GM23338 (cell line): ENCODE measurements around the gene CAD. TPM values are rescaled to one million over a fixed set of nuclear protein-coding genes. Genes with fewer than 3 reads are reported as not detected.

ENCODE experiments used
- ATAC-seq: fragments of 200-7000 bp; cut with Tn5 transposase; 3 replicates; pipeline ENCODE4 v1.9.1; 2020
- DNase-seq: peaks from one replicate; pipeline ENCODE4 v3.0.0-alpha.2; 2015; ENCODE audit warnings: low spot score
- H2AFZ ChIP-seq: fragments of 200-600 bp; sonication (generic); 2 replicates; pipeline ENCODE4 v1.8.0; 2016; ENCODE audit warnings: antibody characterized with exemption, mild to moderate bottlenecking, moderate library complexity
- H3F3A ChIP-seq: fragments of 200-600 bp; sonication (generic); replicated peaks from 2 replicates; pipeline ENCODE4 v1.8.0; 2017; ENCODE audit warnings: antibody characterized with exemption, mixed run types, low read depth
- H3K27ac ChIP-seq: fragments of 200-600 bp; sonication (generic); 2 replicates; pipeline ENCODE4 v1.6.1; 2016; ENCODE audit warnings: low read depth
- H3K27me3 ChIP-seq: fragments of 200-600 bp; sonication (generic); 2 replicates; pipeline ENCODE4 v1.8.0; 2016; ENCODE audit warnings: mild to moderate bottlenecking, mixed run types, moderate library complexity; ENCODE audit not compliant: insufficient read depth
- H3K36me3 ChIP-seq: fragments of 200-600 bp; sonication (generic); 2 replicates; pipeline ENCODE4 v1.8.0; 2016; ENCODE audit warnings: mild to moderate bottlenecking; ENCODE audit not compliant: insufficient read depth
- H3K4me1 ChIP-seq: fragments of 200-600 bp; sonication (generic); 2 replicates; pipeline ENCODE4 v1.8.0; 2016; ENCODE audit warnings: mild to moderate bottlenecking, moderate library complexity; ENCODE audit not compliant: insufficient read depth
- H3K4me2 ChIP-seq: fragments of 200-600 bp; sonication (generic); 2 replicates; pipeline ENCODE4 v1.7.1; 2017; ENCODE audit warnings: mixed run types
- H3K4me3 ChIP-seq: fragments of 200-600 bp; sonication (generic); 2 replicates; pipeline ENCODE4 v1.6.1; 2016; ENCODE audit warnings: mixed run types
- H3K79me2 ChIP-seq: fragments of 200-600 bp; sonication (generic); replicated peaks from 2 replicates; pipeline ENCODE4 v1.8.0; 2017; ENCODE audit warnings: mild to moderate bottlenecking; ENCODE audit not compliant: insufficient read depth
- H3K9me2 ChIP-seq: fragments of 200-600 bp; sonication (generic); 2 replicates; pipeline ENCODE4 v1.8.0; 2017; ENCODE audit not compliant: insufficient read depth
- H4K20me1 ChIP-seq: fragments of 200-600 bp; sonication (generic); replicated peaks from 2 replicates; pipeline ENCODE4 v1.8.0; 2017; ENCODE audit warnings: mild to moderate bottlenecking; ENCODE audit not compliant: insufficient read depth
- H3K27ac Mint-ChIP-seq: 2 replicates; pipeline ENCODE4 v1.8.0; 2020; ENCODE audit warnings: inconsistent platforms, mild to moderate bottlenecking, moderate library complexity, mixed read lengths
- H3K27me3 Mint-ChIP-seq: 3 replicates; pipeline ENCODE4 v1.8.0; 2022; ENCODE audit warnings: low read depth, mild to moderate bottlenecking, moderate library complexity, mixed read lengths, inconsistent platforms; ENCODE audit not compliant: insufficient read depth, poor library complexity
- H3K36me3 Mint-ChIP-seq: 3 replicates; pipeline ENCODE4 v1.8.0; 2021; ENCODE audit warnings: low read depth, mild to moderate bottlenecking, inconsistent platforms, moderate library complexity, mixed read lengths
- H3K4me1 Mint-ChIP-seq: 3 replicates; pipeline ENCODE4 v1.8.0; 2020; ENCODE audit warnings: mild to moderate bottlenecking, inconsistent platforms, mixed read lengths
- H3K4me3 Mint-ChIP-seq: 3 replicates; pipeline ENCODE4 v1.8.0; 2021; ENCODE audit warnings: moderate library complexity, mild to moderate bottlenecking, inconsistent platforms, mixed read lengths
- H3K9me3 Mint-ChIP-seq: 3 replicates; pipeline ENCODE4 v1.8.0; 2020; ENCODE audit warnings: moderate library complexity, mild to moderate bottlenecking, inconsistent platforms, mixed read lengths
- CREB1 ChIP-seq: fragments of 250-450 bp; sonication (Bioruptor Pico); IDR thresholded peaks from 2 replicates; pipeline ENCODE4 v1.5.0; 2020; ENCODE audit warnings: low read depth, mild to moderate bottlenecking, moderate library complexity
- ETS1 ChIP-seq: IDR thresholded peaks from 2 replicates; pipeline ENCODE4 v1.6.1; 2016; ENCODE audit warnings: antibody characterized with exemption
- JUNB ChIP-seq: IDR thresholded peaks from one replicate; pipeline ENCODE4 v1.6.1; 2016; ENCODE audit warnings: antibody characterized with exemption; ENCODE audit not compliant: unreplicated experiment
- NANOG ChIP-seq: IDR thresholded peaks from 2 replicates; pipeline ENCODE4 v1.6.1; 2016; ENCODE audit warnings: antibody characterized with exemption, borderline replicate concordance
- REST ChIP-seq: IDR thresholded peaks from one replicate; pipeline ENCODE4 v1.6.1; 2018; ENCODE audit warnings: antibody characterized with exemption; ENCODE audit not compliant: unreplicated experiment
- STAT1 ChIP-seq: IDR thresholded peaks from one replicate; pipeline ENCODE4 v1.6.1; 2016; ENCODE audit warnings: antibody characterized with exemption; ENCODE audit not compliant: unreplicated experiment
- ZNF331 ChIP-seq: fragments of 250-450 bp; sonication (Bioruptor Pico); IDR thresholded peaks from 2 replicates; pipeline ENCODE4 v1.5.0; 2020; ENCODE audit warnings: low read depth, mild to moderate bottlenecking, moderate library complexity
- ZNF462 ChIP-seq: fragments of 250-450 bp; sonication (Bioruptor Pico); IDR thresholded peaks from 2 replicates; pipeline ENCODE4 v1.5.0; 2020; ENCODE audit warnings: mild to moderate bottlenecking, moderate library complexity
- polyA plus RNA-seq: library from polyadenylated mRNA; unstranded; fragments of >200 nt; fragmentation: Nextera tagmentation; extraction: Ambion mirVana; gene quantifications from 2 replicates; pipeline ENCODE4 v1.2.1, GENCODE V29; 2016
- total RNA-seq: library from RNA; depleted of rRNA; stranded (reverse); fragments of >200 nt; shearing (Covaris generic); gene quantifications from 2 replicates; pipeline ENCODE4 v1.2.3, GENCODE V29; 2014

CAD gene
- total and polyA plus RNA-seq, 2 experiments from 2014 or later = 38.1 to 147 TPM

- TF ChIP-seq ZNF462 (CRISPR knock-in tag) (no peak), NANOG (no peak)
Observed at GRCh38 chr2:27227501-27227900, 10.3 kb downstream of the CAD start (continued).

GRCh38 chr2:27231921-27232320, 14.8 kb downstream of the CAD start:
- Mint-ChIP-seq H3K27ac (no peak overlapping the region), H3K27me3 (peaks cover 6% of the 10 kb centered on the region), H3K4me1 (no peaks in the 10 kb centered on the region), H3K9me3 (no peaks in the 10 kb centered on the region), H3K36me3 (peaks cover 97% of the 10 kb centered on the region), H3K4me3 (no peak overlapping the region)
- DNase-seq = no peak
- H3K4me3 ChIP-seq = no peak overlapping the region
- H2AFZ ChIP-seq = no peak overlapping the region
- no peaks in the 10 kb centered on the region for H3K9me2 ChIP-seq
- 0 out of 2 replicates have a peak, but pooled peaks cover 3% of the 10 kb centered on the region for H3K79me2 ChIP-seq
- H4K20me1 ChIP-seq = peaks cover 10% of the 10 kb centered on the region; the same call in 1 of the 2 replicates
- ATAC-seq = no peak
- H3K27me3 ChIP-seq = no peaks in the 10 kb centered on the region
- peaks cover 78% of the 10 kb centered on the region for H3K36me3 ChIP-seq
- H3F3A ChIP-seq = no peaks in the 10 kb centered on the region
- H3K27ac ChIP-seq = no peak overlapping the region
- H3K4me1 ChIP-seq = no peaks in the 10 kb centered on the region
- no peak overlapping the region for H3K4me2 ChIP-seq
- TF ChIP-seq NANOG (no peak), JUNB (no peak), CREB1 (CRISPR knock-in tag) (no peak), ETS1 (no peak), ZNF331 (CRISPR knock-in tag) (no peak), REST (no peak), STAT1 (no peak)
